Activated T-cell treated with anti-CD3 and anti-CD28 coated beads, Interleukin-2, amount 50 U/mL, for 4 hours (primary cell): ENCODE results near the gene OGFOD2. TPM values are rescaled to one million over a fixed set of nuclear protein-coding genes. Genes with fewer than 3 reads are reported as not detected.

Experiments
- ATAC-seq, 2 donors: fragments of 200-7000 bp; cut with Tn5 transposase; one replicate each; pipeline ENCODE4 v1.10.0; 2021
- DNase-seq: peaks from one replicate; pipeline ENCODE4 v3.0.0-alpha.2; 2020
- H3K27me3 Mint-ChIP-seq: one replicate; pipeline ENCODE4 v1.8.0; 2021; ENCODE audit warnings: low read depth, mixed read lengths
- H3K36me3 Mint-ChIP-seq: one replicate; pipeline ENCODE4 v1.8.0; 2022; ENCODE audit warnings: mixed read lengths; ENCODE audit not compliant: insufficient read depth
- H3K4me1 Mint-ChIP-seq: one replicate; pipeline ENCODE4 v1.8.0; 2021; ENCODE audit warnings: low read depth, mixed read lengths
- H3K4me3 Mint-ChIP-seq: one replicate; pipeline ENCODE4 v1.8.0; 2021; ENCODE audit warnings: mild to moderate bottlenecking, moderate library complexity, mixed read lengths
- H3K9me3 Mint-ChIP-seq: one replicate; pipeline ENCODE4 v1.8.0; 2021; ENCODE audit warnings: mixed read lengths
- total RNA-seq, 3 donors: library from RNA; stranded (reverse); gene quantifications; one replicate each; pipeline ENCODE4 v1.2.1, GENCODE V29; 2021

The OGFOD2 gene
- total RNA-seq, 3 donors from 2014 or later = 23.1 to 25.5 (median 24.7) TPM

DNA sequence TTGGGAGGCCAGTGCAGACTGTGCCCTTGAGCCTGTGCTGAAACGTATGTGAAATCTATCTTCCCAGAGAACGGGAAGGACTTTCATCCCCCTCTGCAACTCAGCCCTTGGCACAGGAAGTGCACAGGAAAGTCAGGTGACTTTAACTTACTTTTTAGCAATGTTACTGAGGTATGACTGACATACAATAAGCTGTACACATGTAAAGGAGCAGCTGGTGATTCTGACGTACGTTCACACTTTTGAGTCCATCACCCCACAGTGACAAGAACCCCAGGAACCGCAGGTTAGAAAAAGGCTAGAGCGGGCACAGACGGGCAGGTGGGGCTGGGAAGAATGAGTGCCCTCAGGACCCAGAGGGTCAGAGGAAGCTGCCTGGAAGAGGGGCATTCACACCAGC is 53.4 kb downstream of the OGFOD2 start:
- Mint-ChIP-seq H3K27me3 (no peaks in the 10 kb centered on the region), H3K4me1 (peaks cover 23% of the 10 kb centered on the region), H3K4me3 (no peak overlapping the region), H3K36me3 (peaks cover 12% of the 10 kb centered on the region), H3K9me3 (no peaks in the 10 kb centered on the region)
- no peak for DNase-seq
- ATAC-seq = no peak

DNA sequence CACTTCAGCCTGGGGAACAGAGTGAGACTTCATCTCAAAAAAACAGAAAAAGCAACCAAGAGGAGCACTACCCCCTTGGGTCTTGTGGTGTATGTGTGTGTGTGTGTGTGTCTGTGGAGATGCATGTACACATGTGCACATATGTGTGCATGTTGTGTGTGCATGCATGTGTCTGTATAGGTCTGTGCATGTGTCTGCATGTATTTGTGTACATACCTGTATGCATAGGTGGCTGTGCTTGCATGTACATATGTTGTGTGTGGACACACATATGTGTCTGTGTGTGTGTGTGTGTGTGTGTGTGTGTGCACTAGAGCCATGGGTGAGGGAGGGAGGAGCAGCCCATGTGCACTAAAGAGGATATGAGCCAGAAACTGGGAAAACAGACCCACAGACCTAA is 54.5 kb downstream of the OGFOD2 start:
- Mint-ChIP-seq H3K27me3 (no peaks in the 10 kb centered on the region), H3K4me1 (peaks cover 25% of the 10 kb centered on the region), H3K36me3 (peaks cover 17% of the 10 kb centered on the region), H3K4me3 (no peak overlapping the region), H3K9me3 (no peaks in the 10 kb centered on the region)
- no peak for ATAC-seq
- DNase-seq = no peak

Other genes with a start within 250 kb of the OGFOD2 start
- under 1 TPM; 0.24 to 0.61 (median 0.40) TPM for gene HCAR1, start 244.4 kb upstream of the OGFOD2 start, total RNA-seq
- gene DENR, start 222.4 kb upstream of the OGFOD2 start, total RNA-seq = 10 to 100 TPM; 88.1 to 92.9 (median 90.2) TPM
- gene CCDC62, start 200.7 kb upstream of the OGFOD2 start, total RNA-seq = 1 to 10 TPM in 1 of 3 donors, under 1 TPM in 2; 0.40 to 1.3 (median 0.43) TPM
- gene HIP1R, start 139.8 kb upstream of the OGFOD2 start, total RNA-seq = 10 to 100 TPM; 23.2 to 34.5 (median 32.1) TPM
- 10 to 100 TPM; 11.9 to 20.3 (median 18.4) TPM for gene VPS37B, start 79.1 kb upstream of the OGFOD2 start, total RNA-seq
- 1 to 10 TPM; 2.3 to 3.2 (median 2.9) TPM for gene ABCB9, start 8.8 kb upstream of the OGFOD2 start, total RNA-seq
- gene ARL6IP4, start 5.4 kb downstream of the OGFOD2 start, total RNA-seq = 100 to 1,000 TPM; 118 to 141 (median 129) TPM
- 1 to 10 TPM; 7.3 to 9.3 (median 9.2) TPM for gene PITPNM2, start 175.8 kb downstream of the OGFOD2 start, total RNA-seq